T-helper 1 cell (primary cell): ENCODE results near the gene ARL15.
A peak's percentile ranks its signal among the peaks of the same experiment; 100 is the strongest.
"Not testable (repeated sequence)": the region's sequence is repeated elsewhere in the genome, so short reads cannot be mapped to it uniquely, and the experiment has no call there.

Experiments
- DNase-seq, 5 donors: peaks; one replicate each; pipeline ENCODE4 v3.0.0-alpha.2; 2012 to 2020
- total RNA-seq, 4 donors: gene quantifications; one replicate each; lab custom pipeline; 2026; lab: John Stamatoyannopoulos, UW

ARL15 gene
- 7.3 to 11.2 (median 9.3) reads per million in 4 donors for total RNA-seq

- peak; percentile 95 to 98 (median 97) for DNase-seq
Observed at GRCh38 chr5:54310433-54311175, at the start of gene ARL15. ARL15 (minus strand) TSS chr5:54310573.

DNA sequence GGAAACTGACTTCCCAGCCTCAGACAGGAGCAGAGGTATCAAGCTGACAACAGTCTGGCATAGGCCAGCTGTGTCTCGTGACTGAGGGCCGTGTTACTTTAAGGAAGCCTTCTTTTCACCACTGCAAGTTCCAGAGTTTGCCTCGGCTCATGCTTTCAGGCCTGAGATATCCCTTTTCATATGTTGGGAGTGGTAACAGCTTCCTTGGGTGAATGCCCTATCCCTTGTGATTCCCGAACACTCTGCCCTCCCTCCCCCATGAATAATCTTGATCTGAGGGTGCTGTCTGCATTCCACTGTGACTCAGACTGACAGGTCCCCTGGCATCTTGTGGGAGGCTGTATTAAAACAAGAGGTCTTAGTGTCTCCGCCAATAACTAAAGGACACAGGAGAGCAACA, 49.7 kb upstream of the ARL15 start:
- no peak for DNase-seq

GRCh38 chr5:54357408-54358058, 47.2 kb upstream of the ARL15 start:
- DNase-seq = no peak

GRCh38 chr5:54353933-54354564, 43.7 kb upstream of the ARL15 start:
- not testable (repeated sequence) for DNase-seq

GRCh38 chr5:54352580-54352979, 42.2 kb upstream of the ARL15 start:
- not testable (repeated sequence) for DNase-seq

GRCh38 chr5:54347221-54347865, 37.0 kb upstream of the ARL15 start:
- DNase-seq = no peak

- DNase-seq = no peak
Observed at GRCh38 chr5:54344653-54345052, 34.3 kb upstream of the ARL15 start.

- DNase-seq = no peak
Observed at GRCh38 chr5:54341971-54342370, 31.6 kb upstream of the ARL15 start.

DNA sequence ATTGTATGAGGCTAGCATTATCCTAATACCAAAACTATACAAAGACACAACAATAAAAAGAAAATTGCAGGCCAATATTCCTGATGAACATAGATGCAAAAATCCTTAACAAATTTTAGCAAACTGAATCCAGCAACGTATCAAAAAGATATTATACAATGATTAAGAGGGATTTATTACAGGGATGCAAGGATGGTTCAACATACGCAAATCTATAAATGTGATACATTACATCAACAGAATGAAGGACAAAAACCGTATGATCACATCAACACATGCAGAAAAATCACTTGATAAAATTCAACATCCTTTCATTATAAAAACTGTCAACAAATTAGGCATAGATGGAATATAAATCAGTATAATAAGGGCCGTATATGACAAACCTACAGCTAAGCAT, 27.1 kb upstream of the ARL15 start:
- no peak for DNase-seq

DNA sequence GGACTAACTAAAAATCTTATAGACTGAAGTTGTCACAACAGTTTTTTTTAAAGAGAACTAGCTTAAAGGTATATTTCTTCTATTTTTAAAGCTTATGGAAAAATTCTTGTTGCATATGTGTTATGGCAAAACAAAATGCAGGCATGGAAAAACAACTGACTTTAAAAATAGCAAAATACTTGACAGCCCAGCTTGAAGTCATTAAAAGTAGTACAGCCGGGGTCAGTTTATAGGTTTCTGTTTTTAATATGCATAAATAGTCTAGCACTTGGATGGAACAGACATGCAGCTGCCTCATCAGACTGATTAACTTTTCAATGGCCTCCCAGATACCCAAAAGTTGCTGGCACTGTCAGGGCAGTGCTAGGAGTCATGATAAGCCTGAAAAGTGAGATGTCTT, 22.3 kb upstream of the ARL15 start:
- no peak for DNase-seq

GRCh38 chr5:54329731-54330709, 19.6 kb upstream of the ARL15 start:
- DNase-seq = no peak

- DNase-seq = no peak
Observed at GRCh38 chr5:54326662-54327270, 16.4 kb upstream of the ARL15 start.

- no peak for DNase-seq
Observed at GRCh38 chr5:54325610-54326311, 15.4 kb upstream of the ARL15 start.

GRCh38 chr5:54325272-54325609, 14.9 kb upstream of the ARL15 start:
- DNase-seq = no peak

- no peak for DNase-seq
Observed at GRCh38 chr5:54324651-54325271, 14.4 kb upstream of the ARL15 start.

DNA sequence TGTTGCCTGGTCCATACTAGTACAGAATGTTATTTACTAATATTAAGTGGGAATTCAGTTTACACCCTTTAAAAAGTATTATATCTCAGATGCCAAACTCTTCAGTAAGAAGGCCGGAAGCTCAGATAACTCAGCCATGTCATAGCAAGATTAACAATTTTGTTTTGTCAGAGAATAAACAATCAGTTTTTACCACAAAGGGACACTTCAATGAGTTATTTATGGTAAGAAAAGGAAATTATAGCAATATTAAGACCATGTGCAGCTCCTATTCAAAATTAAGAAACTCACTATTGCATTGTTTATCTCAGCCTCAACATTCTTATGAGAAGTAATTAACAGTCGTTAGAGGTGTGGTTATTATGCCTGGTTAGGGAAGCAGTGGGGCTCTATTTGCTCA, 13.1 kb upstream of the ARL15 start:
- DNase-seq = no peak

- no peak for DNase-seq
Observed at GRCh38 chr5:54320256-54320655, 9.9 kb upstream of the ARL15 start.

DNA sequence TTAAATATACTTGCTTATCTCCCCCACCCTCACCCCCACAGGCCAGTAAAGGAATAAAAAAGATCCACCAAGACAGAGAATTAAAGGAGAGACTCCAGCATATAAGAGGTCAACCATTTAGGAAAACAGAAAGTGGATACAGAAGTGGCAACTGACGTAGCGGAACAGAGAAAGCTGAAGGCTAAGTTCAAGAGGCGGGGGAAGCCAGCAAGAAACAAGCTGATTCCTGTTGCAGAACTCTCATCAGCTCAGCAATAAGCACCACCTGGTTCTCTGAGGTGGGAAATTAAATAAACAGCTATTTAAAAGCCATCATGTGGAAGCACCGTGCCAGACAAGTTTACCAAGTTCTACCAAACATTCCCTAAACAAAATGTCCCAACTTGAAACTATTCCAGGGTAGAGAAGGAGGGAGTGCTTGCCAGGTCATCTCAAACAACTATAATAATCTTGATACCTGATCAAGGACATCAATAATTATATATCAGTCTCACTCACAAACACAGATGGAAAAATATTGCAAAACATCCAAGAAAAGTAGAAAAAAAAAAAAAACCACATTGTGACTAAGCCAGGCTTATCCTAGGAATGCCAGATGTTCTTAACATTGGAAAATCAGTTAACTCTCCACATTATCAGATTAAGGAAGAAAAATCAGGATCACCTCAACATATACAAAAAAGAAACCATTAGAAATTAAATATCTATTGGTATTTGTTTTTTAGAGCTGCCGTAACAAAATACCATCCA, 7.3 kb upstream of the ARL15 start:
- no peak for DNase-seq

GRCh38 chr5:54315736-54316528, 5.6 kb upstream of the ARL15 start:
- no peak for DNase-seq
